Measurements from ENCODE around the gene EIF2S2.

DNA sequence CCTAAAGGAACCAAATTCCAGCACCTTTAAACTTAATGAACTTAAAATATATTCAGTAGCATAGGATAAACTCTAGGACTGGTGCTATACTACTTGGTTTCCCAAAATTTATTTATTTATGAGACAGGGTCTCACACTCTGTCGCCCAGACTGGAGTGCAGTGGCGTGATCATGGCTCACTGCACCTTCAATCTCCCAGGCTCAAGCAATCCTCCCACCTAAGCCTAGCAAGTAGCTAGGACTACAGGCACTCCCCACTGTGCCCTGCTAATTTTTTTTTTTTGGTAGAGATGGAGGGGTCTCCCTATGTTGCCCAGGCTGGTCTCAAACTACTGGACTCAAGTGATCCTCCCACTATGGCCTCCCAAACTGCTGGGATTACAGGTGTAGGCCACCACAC is 21.4 kb downstream of the EIF2S2 start:
- TF ChIP-seq USF2 (CRISPR knock-in tag; IDR thresholded peaks at IDR 0.05) (no peak), CTCF (IDR thresholded peaks at IDR 0.05) (no peak), MLX (CRISPR knock-in tag; IDR thresholded peaks at IDR 0.05) (no peak), ATF1 (CRISPR knock-in tag; IDR thresholded peaks at IDR 0.05) (no peak), ZNF263 (CRISPR knock-in tag; IDR thresholded peaks at IDR 0.05; ENCODE audit: low read depth) (no peak), HMGXB4 (CRISPR knock-in tag; IDR thresholded peaks at IDR 0.05) (no peak), ELF4 (CRISPR knock-in tag; IDR thresholded peaks at IDR 0.05; ENCODE audit: low read depth) (no peak), RELA (CRISPR knock-in tag; IDR thresholded peaks at IDR 0.05; ENCODE audit: borderline replicate concordance) (no peak), ZNF121 (CRISPR knock-in tag; IDR thresholded peaks at IDR 0.05) (no peak), GABPB1 (CRISPR knock-in tag; IDR thresholded peaks at IDR 0.05) (no peak), FOXK1 (CRISPR knock-in tag; IDR thresholded peaks at IDR 0.05) (no peak)

Measured in WTC11 (cell line).